Measurements from ENCODE around the gene NID1.

- TF ChIP-seq CTCF (IDR thresholded peaks at IDR 0.05 in 8 of 11, conservative IDR thresholded peaks at IDR 0.05 in 3 of 11) (no peak), POLR2A (IDR thresholded peaks at IDR 0.05) (no peak)
These were observed 72.0 kb downstream of the NID1 start for GRCh38 chr1:235992868-235993267.

Data from spleen (tissue), 7 donors.